Type B pancreatic cell (in vitro differentiated cells): ENCODE data around the gene CFAP299. TPM values are rescaled to one million over a fixed set of nuclear protein-coding genes. Genes with fewer than 3 reads are reported as not detected.

Experiments
- DNase-seq: peaks from one replicate; pipeline ENCODE4 v3.0.0; 2021; ENCODE audit warnings: mixed read lengths; ENCODE audit not compliant: unreplicated experiment; ENCODE audit errors: extremely low spot score
- H3K27ac Mint-ChIP-seq: 2 replicates; pipeline ENCODE4 v1.8.0; 2021; ENCODE audit warnings: mild to moderate bottlenecking, mixed read lengths
- H3K27me3 Mint-ChIP-seq: 2 replicates; pipeline ENCODE4 v1.8.0; 2021; ENCODE audit warnings: mixed read lengths
- H3K36me3 Mint-ChIP-seq: 2 replicates; pipeline ENCODE4 v1.8.0; 2021; ENCODE audit warnings: mixed read lengths
- H3K4me1 Mint-ChIP-seq: one replicate; pipeline ENCODE4 v1.8.0; 2021; ENCODE audit warnings: mixed read lengths; ENCODE audit not compliant: unreplicated experiment
- H3K4me3 Mint-ChIP-seq: 2 replicates; pipeline ENCODE4 v1.8.0; 2021; ENCODE audit warnings: mild to moderate bottlenecking, mixed read lengths
- H3K9me3 Mint-ChIP-seq: 2 replicates; pipeline ENCODE4 v1.8.0; 2021; ENCODE audit warnings: mixed read lengths
- total RNA-seq: library from RNA; stranded (reverse); gene quantifications from 2 replicates; pipeline ENCODE4 v1.2.1, GENCODE V29; 2021; ENCODE audit warnings: low replicate concordance
- TF ChIP-seq, protein P1 (sequence below): fragments of 200-600 bp; sonication (generic); conservative IDR thresholded peaks from 2 replicates; pipeline ENCODE4 v1.5.0; 2021; ENCODE audit warnings: antibody characterized with exemption, mild to moderate bottlenecking

Gene CFAP299
- total RNA-seq, 1 donor from 2014 or later: 1.1 TPM

DNA sequence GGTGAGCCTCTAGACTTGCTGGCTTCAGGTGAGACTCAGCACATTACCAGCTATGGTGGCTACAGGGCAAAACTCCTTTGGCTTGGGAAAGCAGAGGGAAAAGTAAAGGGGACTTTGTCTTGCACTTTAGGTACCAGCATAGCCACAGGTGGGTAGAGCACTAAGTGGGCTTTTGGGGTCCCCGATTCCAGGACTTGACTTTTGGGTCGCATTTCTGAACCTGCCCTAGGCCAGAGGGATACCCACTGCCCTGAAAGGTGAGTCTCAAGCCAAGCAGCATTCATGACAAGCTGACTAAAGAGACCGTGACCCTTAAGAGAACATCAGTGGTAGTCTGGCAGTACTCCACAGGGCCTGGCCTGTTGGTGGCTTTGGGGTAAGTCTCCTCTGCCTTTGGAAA lies 224.8 kb downstream of the CFAP299 start:
- Mint-ChIP-seq H3K4me3 (no peak overlapping the region), H3K27ac (no peak overlapping the region), H3K27me3 (no peaks in the 10 kb centered on the region), H3K4me1 (no peaks in the 10 kb centered on the region), H3K9me3 (peaks cover 10% of the 10 kb centered on the region), H3K36me3 (no peaks in the 10 kb centered on the region)
- DNase-seq: no peak
- TF ChIP-seq, protein P1, sequence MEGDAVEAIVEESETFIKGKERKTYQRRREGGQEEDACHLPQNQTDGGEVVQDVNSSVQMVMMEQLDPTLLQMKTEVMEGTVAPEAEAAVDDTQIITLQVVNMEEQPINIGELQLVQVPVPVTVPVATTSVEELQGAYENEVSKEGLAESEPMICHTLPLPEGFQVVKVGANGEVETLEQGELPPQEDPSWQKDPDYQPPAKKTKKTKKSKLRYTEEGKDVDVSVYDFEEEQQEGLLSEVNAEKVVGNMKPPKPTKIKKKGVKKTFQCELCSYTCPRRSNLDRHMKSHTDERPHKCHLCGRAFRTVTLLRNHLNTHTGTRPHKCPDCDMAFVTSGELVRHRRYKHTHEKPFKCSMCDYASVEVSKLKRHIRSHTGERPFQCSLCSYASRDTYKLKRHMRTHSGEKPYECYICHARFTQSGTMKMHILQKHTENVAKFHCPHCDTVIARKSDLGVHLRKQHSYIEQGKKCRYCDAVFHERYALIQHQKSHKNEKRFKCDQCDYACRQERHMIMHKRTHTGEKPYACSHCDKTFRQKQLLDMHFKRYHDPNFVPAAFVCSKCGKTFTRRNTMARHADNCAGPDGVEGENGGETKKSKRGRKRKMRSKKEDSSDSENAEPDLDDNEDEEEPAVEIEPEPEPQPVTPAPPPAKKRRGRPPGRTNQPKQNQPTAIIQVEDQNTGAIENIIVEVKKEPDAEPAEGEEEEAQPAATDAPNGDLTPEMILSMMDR: no peak

DNA sequence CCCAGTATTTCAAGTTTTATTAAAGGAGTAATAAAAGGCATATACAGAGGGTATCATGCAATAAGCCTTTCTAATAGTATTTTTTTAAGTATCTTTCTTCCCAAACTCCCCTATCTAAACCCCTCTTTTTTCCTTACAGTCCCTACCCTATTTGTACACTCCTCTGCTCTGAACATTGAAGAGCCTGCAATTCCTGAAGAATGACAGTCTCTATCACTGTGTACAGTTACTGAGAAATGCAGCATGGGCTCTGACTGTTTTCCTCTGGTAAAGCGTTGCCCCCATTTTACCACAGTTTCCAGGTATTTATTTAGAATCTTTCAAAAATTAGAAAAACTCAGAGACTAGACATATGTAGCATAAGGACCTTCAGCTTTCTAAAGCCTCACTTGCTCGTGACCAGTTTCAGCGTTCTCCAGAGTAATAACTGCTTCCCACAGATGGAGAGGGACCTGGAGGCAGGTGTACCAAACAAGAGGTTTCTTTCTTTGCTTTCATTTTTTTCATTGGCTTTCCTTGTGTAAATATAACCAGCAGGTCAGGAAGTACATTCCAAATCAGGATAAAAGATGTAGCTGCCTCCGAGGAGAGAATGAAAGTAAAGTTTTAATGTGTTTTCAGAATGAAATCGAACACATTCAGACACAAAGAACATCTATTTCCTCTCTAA lies 230.8 kb downstream of the CFAP299 start:
- Mint-ChIP-seq H3K27ac (no peak overlapping the region), H3K9me3 (peaks cover 3% of the 10 kb centered on the region), H3K4me3 (no peak overlapping the region), H3K36me3 (no peaks in the 10 kb centered on the region), H3K4me1 (no peaks in the 10 kb centered on the region), H3K27me3 (peaks cover 4% of the 10 kb centered on the region)
- TF ChIP-seq, protein P1: no peak
- DNase-seq: no peak

- Mint-ChIP-seq H3K27me3 (peaks cover 4% of the 10 kb centered on the region), H3K36me3 (no peaks in the 10 kb centered on the region), H3K4me3 (no peak overlapping the region), H3K4me1 (no peaks in the 10 kb centered on the region), H3K9me3 (no peaks in the 10 kb centered on the region), H3K27ac (no peak overlapping the region)
- TF ChIP-seq, protein P1: no peak
- DNase-seq: no peak
Measured at GRCh38 chr4:80568891-80569290, 233.4 kb downstream of the CFAP299 start.

DNA sequence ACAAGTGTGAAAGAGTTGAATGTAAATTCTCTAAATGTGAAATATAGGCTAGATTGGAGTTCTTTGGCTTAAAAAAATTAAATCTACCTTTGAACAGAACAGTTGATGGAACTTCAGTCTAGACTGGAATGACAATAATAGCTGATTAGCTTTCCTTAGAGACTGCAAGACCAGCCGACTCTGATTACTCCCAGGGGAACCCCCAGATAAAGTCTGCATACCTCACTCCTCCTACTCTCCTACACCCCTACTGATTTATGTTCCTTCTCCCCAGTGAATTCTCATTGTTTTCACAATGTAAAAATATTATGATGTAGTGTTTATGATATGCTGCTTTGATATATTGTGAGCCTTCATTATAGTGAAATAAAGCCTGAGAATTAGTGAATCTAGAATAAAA lies 241.3 kb downstream of the CFAP299 start:
- DNase-seq: no peak
- peaks cover 6% of the 10 kb centered on the region for H3K4me1 Mint-ChIP-seq
- no peaks in the 10 kb centered on the region for H3K9me3 Mint-ChIP-seq
- peaks cover 4% of the 10 kb centered on the region for H3K27me3 Mint-ChIP-seq
- no peaks in the 10 kb centered on the region for H3K36me3 Mint-ChIP-seq
- TF ChIP-seq, protein P1: no peak
- no peak overlapping the region for H3K27ac Mint-ChIP-seq
- H3K4me3 Mint-ChIP-seq: no peak overlapping the region

DNA sequence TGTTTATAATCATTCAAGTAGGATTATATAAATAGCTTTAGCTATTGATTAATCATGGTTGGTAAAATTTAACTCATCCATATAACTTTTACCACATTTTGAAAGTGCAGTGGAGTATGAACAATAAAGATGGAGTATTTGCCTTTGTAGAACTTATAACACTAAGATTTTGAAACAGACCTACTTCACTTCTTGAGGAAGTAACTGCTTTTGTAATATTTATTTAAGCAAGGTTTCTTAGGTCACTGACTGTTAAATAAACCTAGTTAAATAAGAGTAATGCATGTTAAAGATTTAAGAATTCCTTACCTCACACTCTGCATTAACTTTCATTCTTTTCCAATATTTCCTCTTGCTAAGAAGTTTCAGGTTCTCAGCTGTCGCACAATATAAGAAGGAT lies 242.5 kb downstream of the CFAP299 start:
- H3K36me3 Mint-ChIP-seq: no peaks in the 10 kb centered on the region
- no peaks in the 10 kb centered on the region for H3K9me3 Mint-ChIP-seq
- H3K27ac Mint-ChIP-seq: no peak overlapping the region
- peaks cover 6% of the 10 kb centered on the region for H3K4me1 Mint-ChIP-seq
- no peak for DNase-seq
- no peak overlapping the region for H3K4me3 Mint-ChIP-seq
- TF ChIP-seq, protein P1: no peak
- peaks cover 7% of the 10 kb centered on the region for H3K27me3 Mint-ChIP-seq
